UCSD-AML1 (cell line): ENCODE measurements around the gene TCF19.

Experiments used
- DNase-seq: peaks from one replicate; lab custom pipeline; 2025; ENCODE audit not compliant: unreplicated experiment; lab: John Stamatoyannopoulos, UW

Gene TCF19

GRCh38 chr6:31202259-31203166, 44.1 kb downstream of the TCF19 start:
- peak; percentile 54 for DNase-seq

- no peak for DNase-seq
Measured at GRCh38 chr6:31203345-31203979, 45.1 kb downstream of the TCF19 start.

GRCh38 chr6:31204751-31205145, 46.4 kb downstream of the TCF19 start:
- DNase-seq, result no peak

- no peak for DNase-seq
Measured at GRCh38 chr6:31205638-31206037, 47.2 kb downstream of the TCF19 start.

GRCh38 chr6:31208506-31208905, 50.1 kb downstream of the TCF19 start:
- DNase-seq, result no peak

GRCh38 chr6:31209137-31209536, 50.7 kb downstream of the TCF19 start:
- no peak for DNase-seq

GRCh38 chr6:31210123-31210522, 51.7 kb downstream of the TCF19 start:
- DNase-seq, result no peak

- no peak for DNase-seq
Measured at GRCh38 chr6:31210741-31211532, 52.5 kb downstream of the TCF19 start.
